ENCODE data around the gene LCE3E.
"Not testable (repeated sequence)": the region's sequence is repeated elsewhere in the genome, so short reads cannot be mapped to it uniquely, and the experiment has no call there.

LCE3E gene

GRCh38 chr1:152566681-152567080 is at the start of gene LCE3E:
LCE3E (minus strand) TSS chr1:152566780; CDS start chr1:152566208, 572 bp downstream.
- Mint-ChIP-seq H3K4me1 (ENCODE audit: low read depth) (peaks cover 2% of the 10 kb centered on the region), H3K4me3 (no peak within 1 kb of the TSS), H3K27ac (no peak within 1 kb of the TSS), H3K9me3 (peaks cover 7% of the 10 kb centered on the region), H3K27me3 (ENCODE audit: low read depth) (peaks cover 9% of the 10 kb centered on the region), H3K36me3 (ENCODE audit: low read depth) (no peaks in the 10 kb centered on the region)

GRCh38 chr1:152613511-152613910 is 46.9 kb upstream of the LCE3E start, which contains the start of gene LCE3B:
LCE3B (plus strand) TSS chr1:152613811; CDS start chr1:152613811, 0 bp downstream.
- no peaks in the 10 kb centered on the region for H3K27me3 Mint-ChIP-seq (ENCODE audit: low read depth)
- H3K27ac Mint-ChIP-seq = no peak within 1 kb of the TSS
- H3K36me3 Mint-ChIP-seq (ENCODE audit: low read depth) = no peaks in the 10 kb centered on the region
- H3K4me1 Mint-ChIP-seq (ENCODE audit: low read depth) = no peaks in the 10 kb centered on the region
- H3K9me3 Mint-ChIP-seq = peaks cover 3% of the 10 kb centered on the region
- no peak within 1 kb of the TSS for H3K4me3 Mint-ChIP-seq

GRCh38 chr1:152599934-152600333 is 33.4 kb upstream of the LCE3E start, which contains the start of gene LCE3C:
LCE3C (plus strand) TSS chr1:152600234; CDS start chr1:152600732, 498 bp downstream.
- no peaks in the 10 kb centered on the region for H3K9me3 Mint-ChIP-seq
- no peak within 1 kb of the TSS for H3K4me3 Mint-ChIP-seq
- no peaks in the 10 kb centered on the region for H3K4me1 Mint-ChIP-seq (ENCODE audit: low read depth)

GRCh38 chr1:152596986-152597385 is 30.4 kb upstream of the LCE3E start:
- no peaks in the 10 kb centered on the region for H3K4me1 Mint-ChIP-seq (ENCODE audit: low read depth)
- H3K27me3 Mint-ChIP-seq (ENCODE audit: low read depth) = no peaks in the 10 kb centered on the region
- H3K4me3 Mint-ChIP-seq = no peak overlapping the region
- H3K27ac Mint-ChIP-seq = no peak overlapping the region
- no peaks in the 10 kb centered on the region for H3K36me3 Mint-ChIP-seq (ENCODE audit: low read depth)
- no peaks in the 10 kb centered on the region for H3K9me3 Mint-ChIP-seq

More at GRCh38 chr1:152599934-152600333, 33.4 kb upstream of the LCE3E start, which contains the start of gene LCE3C:
- Mint-ChIP-seq H3K27me3 (ENCODE audit: low read depth) (no peaks in the 10 kb centered on the region), H3K36me3 (ENCODE audit: low read depth) (no peaks in the 10 kb centered on the region), H3K27ac (no peak within 1 kb of the TSS)

GRCh38 chr1:152585586-152585985 is 19.0 kb upstream of the LCE3E start:
- Mint-ChIP-seq H3K36me3 (ENCODE audit: low read depth) (no peaks in the 10 kb centered on the region), H3K4me3 (no peak overlapping the region), H3K27me3 (ENCODE audit: low read depth) (no peaks in the 10 kb centered on the region)

GRCh38 chr1:152582647-152583046 is 16.1 kb upstream of the LCE3E start:
- H3K36me3 Mint-ChIP-seq (ENCODE audit: low read depth) = no peaks in the 10 kb centered on the region
- H3K4me1 Mint-ChIP-seq (ENCODE audit: low read depth) = no peaks in the 10 kb centered on the region
- H3K27ac Mint-ChIP-seq = no peak overlapping the region
- no peaks in the 10 kb centered on the region for H3K9me3 Mint-ChIP-seq
- no peaks in the 10 kb centered on the region for H3K27me3 Mint-ChIP-seq (ENCODE audit: low read depth)
- no peak overlapping the region for H3K4me3 Mint-ChIP-seq

More at GRCh38 chr1:152585586-152585985, 19.0 kb upstream of the LCE3E start:
- H3K27ac Mint-ChIP-seq = no peak overlapping the region
- H3K9me3 Mint-ChIP-seq = no peaks in the 10 kb centered on the region
- H3K4me1 Mint-ChIP-seq (ENCODE audit: low read depth) = no peaks in the 10 kb centered on the region

- Mint-ChIP-seq H3K4me3 (no peak within 1 kb of the TSS), H3K27ac (no peak within 1 kb of the TSS), H3K4me1 (ENCODE audit: low read depth) (no peaks in the 10 kb centered on the region), H3K27me3 (ENCODE audit: low read depth) (no peaks in the 10 kb centered on the region), H3K36me3 (ENCODE audit: low read depth) (no peaks in the 10 kb centered on the region), H3K9me3 (no peaks in the 10 kb centered on the region)
Measured at GRCh38 chr1:152580433-152580832, 13.9 kb upstream of the LCE3E start, which contains the start of gene LCE3D. LCE3D (minus strand) TSS chr1:152580516; CDS start chr1:152579936, 580 bp downstream.

GRCh38 chr1:152579526-152579925 is 12.9 kb upstream of the LCE3E start:
- H3K4me3 Mint-ChIP-seq; H3K36me3 Mint-ChIP-seq (ENCODE audit: low read depth); H3K4me1 Mint-ChIP-seq (ENCODE audit: low read depth): not testable (repeated sequence)

GRCh38 chr1:152577168-152577567 is 10.6 kb upstream of the LCE3E start:
- H3K4me3 Mint-ChIP-seq = no peak overlapping the region
- H3K27me3 Mint-ChIP-seq (ENCODE audit: low read depth) = peaks cover 8% of the 10 kb centered on the region
- H3K36me3 Mint-ChIP-seq (ENCODE audit: low read depth) = no peaks in the 10 kb centered on the region
- H3K27ac Mint-ChIP-seq = no peak overlapping the region
- no peaks in the 10 kb centered on the region for H3K9me3 Mint-ChIP-seq
- no peaks in the 10 kb centered on the region for H3K4me1 Mint-ChIP-seq (ENCODE audit: low read depth)

More at GRCh38 chr1:152579526-152579925, 12.9 kb upstream of the LCE3E start:
- H3K9me3 Mint-ChIP-seq; H3K27ac Mint-ChIP-seq; H3K27me3 Mint-ChIP-seq (ENCODE audit: low read depth): not testable (repeated sequence)

GRCh38 chr1:152565535-152566215 is 905 bp downstream of the LCE3E start:
- H3K36me3 Mint-ChIP-seq (ENCODE audit: low read depth) = no peaks in the 10 kb centered on the region

GRCh38 chr1:152565115-152565514 is 1.5 kb downstream of the LCE3E start:
- H3K36me3 Mint-ChIP-seq (ENCODE audit: low read depth) = no peaks in the 10 kb centered on the region

More at GRCh38 chr1:152565535-152566215, 905 bp downstream of the LCE3E start:
- Mint-ChIP-seq H3K9me3 (peaks cover 4% of the 10 kb centered on the region), H3K27ac (no peak overlapping the region), H3K4me3 (no peak overlapping the region), H3K27me3 (ENCODE audit: low read depth) (peaks cover 5% of the 10 kb centered on the region), H3K4me1 (ENCODE audit: low read depth) (peaks cover 2% of the 10 kb centered on the region)

GRCh38 chr1:152548358-152548757 is 18.2 kb downstream of the LCE3E start:
- not testable (repeated sequence) for H3K27me3 Mint-ChIP-seq (ENCODE audit: low read depth); H3K4me3 Mint-ChIP-seq; H3K4me1 Mint-ChIP-seq (ENCODE audit: low read depth); H3K9me3 Mint-ChIP-seq; H3K27ac Mint-ChIP-seq; H3K36me3 Mint-ChIP-seq (ENCODE audit: low read depth)

More at GRCh38 chr1:152565115-152565514, 1.5 kb downstream of the LCE3E start:
- Mint-ChIP-seq H3K27me3 (ENCODE audit: low read depth) (peaks cover 5% of the 10 kb centered on the region), H3K9me3 (peaks cover 4% of the 10 kb centered on the region), H3K4me1 (ENCODE audit: low read depth) (peaks cover 2% of the 10 kb centered on the region), H3K27ac (no peak overlapping the region), H3K4me3 (no peak overlapping the region)

- Mint-ChIP-seq H3K27me3 (ENCODE audit: low read depth) (peaks cover 4% of the 10 kb centered on the region), H3K27ac (no peak overlapping the region), H3K36me3 (ENCODE audit: low read depth) (no peaks in the 10 kb centered on the region), H3K4me3 (no peak overlapping the region), H3K9me3 (peaks cover 3% of the 10 kb centered on the region), H3K4me1 (ENCODE audit: low read depth) (no peaks in the 10 kb centered on the region)
Measured at GRCh38 chr1:152546704-152547103, 19.9 kb downstream of the LCE3E start.

GRCh38 chr1:152543820-152544219 is 22.8 kb downstream of the LCE3E start:
- H3K9me3 Mint-ChIP-seq = peaks cover 3% of the 10 kb centered on the region
- no peak overlapping the region for H3K27ac Mint-ChIP-seq
- H3K4me1 Mint-ChIP-seq (ENCODE audit: low read depth) = no peaks in the 10 kb centered on the region
- H3K27me3 Mint-ChIP-seq (ENCODE audit: low read depth) = peaks cover 9% of the 10 kb centered on the region
- H3K36me3 Mint-ChIP-seq (ENCODE audit: low read depth) = no peaks in the 10 kb centered on the region
- no peak overlapping the region for H3K4me3 Mint-ChIP-seq

GRCh38 chr1:152539901-152540300 is 26.7 kb downstream of the LCE3E start:
- H3K27me3 Mint-ChIP-seq (ENCODE audit: low read depth) = peaks cover 9% of the 10 kb centered on the region
- H3K27ac Mint-ChIP-seq = no peak overlapping the region
- no peaks in the 10 kb centered on the region for H3K9me3 Mint-ChIP-seq
- no peaks in the 10 kb centered on the region for H3K4me1 Mint-ChIP-seq (ENCODE audit: low read depth)
- no peaks in the 10 kb centered on the region for H3K36me3 Mint-ChIP-seq (ENCODE audit: low read depth)
- no peak overlapping the region for H3K4me3 Mint-ChIP-seq
